Keratinocyte (primary cell): ENCODE data around the gene RALY. TPM values are rescaled to one million over a fixed set of nuclear protein-coding genes. Genes with fewer than 3 reads are reported as not detected.
A peak's percentile ranks its signal among the peaks of the same experiment; 100 is the strongest.

Source experiments
- DNase-seq: peaks from one replicate; pipeline ENCODE4 v3.0.0-alpha.2; 2011; ENCODE audit warnings: low read depth, missing footprints, low spot score
- FAIRE-seq: peaks from 2 replicates; lab custom pipeline; 2011; peaks lifted over from hg19 to GRCh38; lab: Jason Lieb, UNC
- H2AFZ ChIP-seq: 2 replicates; pipeline ENCODE4 v1.6.0; 2012; ENCODE audit warnings: low read length, control low read depth, inconsistent platforms; ENCODE audit not compliant: control insufficient read depth
- H3K27ac ChIP-seq: 2 replicates; pipeline ENCODE4 v1.5.1; 2011; ENCODE audit warnings: low read length; ENCODE audit not compliant: control insufficient read depth, insufficient read depth
- H3K27me3 ChIP-seq: 3 replicates; pipeline ENCODE4 v1.6.0; 2011; ENCODE audit warnings: low read length; ENCODE audit not compliant: control insufficient read depth, insufficient read depth; ENCODE audit errors: extremely low read depth
- H3K36me3 ChIP-seq, 2 experiments: 2 replicates in 1 of 2; 3 replicates in 1 of 2; pipeline ENCODE4 v1.5.1; 2011; ENCODE audit warnings: low read length in 2 of 2, mild to moderate bottlenecking in 1 of 2; ENCODE audit not compliant: control insufficient read depth in 2 of 2, insufficient read depth in 2 of 2; ENCODE audit errors: extremely low read depth in 1 of 2
- H3K4me1 ChIP-seq: 3 replicates; pipeline ENCODE4 v1.5.1; 2011; ENCODE audit warnings: low read length; ENCODE audit not compliant: control insufficient read depth, insufficient read depth; ENCODE audit errors: extremely low read depth
- H3K4me2 ChIP-seq: 3 replicates; pipeline ENCODE4 v1.6.0; 2011; ENCODE audit warnings: low read depth, low read length; ENCODE audit not compliant: control insufficient read depth, insufficient read depth; ENCODE audit errors: extremely low read depth
- H3K4me3 ChIP-seq, 3 experiments: fragments of 200-600 bp in 1 of 3; sonication (generic) in 1 of 3; 2 replicates in 2 of 3; 3 replicates in 1 of 3; pipeline ENCODE4 v1.5.1; 2011 to 2016; ENCODE audit warnings: low read length in 3 of 3, mild to moderate bottlenecking in 3 of 3, control low read depth in 2 of 3, inconsistent platforms in 1 of 3, low read depth in 1 of 3, mixed read lengths in 1 of 3, mixed run types in 1 of 3, moderate library complexity in 1 of 3; ENCODE audit not compliant: control insufficient read depth in 2 of 3, insufficient read depth in 2 of 3; ENCODE audit errors: extremely low read depth in 1 of 3
- H3K79me2 ChIP-seq: 2 replicates; pipeline ENCODE4 v1.6.0; 2012; ENCODE audit warnings: low read length; ENCODE audit not compliant: control insufficient read depth, insufficient read depth
- H3K9ac ChIP-seq: 3 replicates; pipeline ENCODE4 v1.6.0; 2011; ENCODE audit warnings: low read length; ENCODE audit not compliant: control insufficient read depth, insufficient read depth; ENCODE audit errors: extremely low read depth
- H3K9me1 ChIP-seq: 3 replicates; pipeline ENCODE4 v1.6.0; 2011; ENCODE audit warnings: low read length; ENCODE audit not compliant: control insufficient read depth, insufficient read depth; ENCODE audit errors: extremely low read depth
- H3K9me3 ChIP-seq: 2 replicates; pipeline ENCODE4 v1.5.1; 2012; ENCODE audit warnings: low read depth, low read length; ENCODE audit not compliant: control insufficient read depth
- H4K20me1 ChIP-seq: 3 replicates; pipeline ENCODE4 v1.6.0; 2011; ENCODE audit warnings: low read length; ENCODE audit not compliant: control insufficient read depth, insufficient read depth; ENCODE audit errors: extremely low read depth
- EZH2 ChIP-seq: IDR thresholded peaks from one replicate; pipeline ENCODE4 v1.6.1; 2012; ENCODE audit warnings: inconsistent platforms, mild to moderate bottlenecking, low read length, moderate library complexity
- dilution Hi-C: fragments of 300-500 bp; cut with MboI; formaldehyde crosslinking; loops from one replicate; pipeline ENCODE4 v1.7.0; 2020; ENCODE audit warnings: low sequenced_read_pairs; ENCODE audit not compliant: extremely low pct_ligation_motif_present
- polyA plus RNA-seq, 5 experiments: library from polyadenylated mRNA; depleted of rRNA in 3 of 5; stranded (reverse) in 3 of 5; stranded (forward) in 1 of 5; unstranded in 1 of 5; fragments of >200 nt; gene quantifications; 1 replicate in 1 of 5; 2 replicates in 3 of 5; 3 replicates in 1 of 5; pipeline versions ENCODE4 v1.2.1 to v1.2.3, GENCODE V29; 2011 to 2012; ENCODE audit warnings: missing spikeins in 2 of 5, low read depth in 1 of 5, low replicate concordance in 1 of 5
- TF ChIP-seq, protein P1 (sequence below), 3 experiments: IDR thresholded peaks in 1 of 3; conservative IDR thresholded peaks in 1 of 3; optimal IDR thresholded peaks in 1 of 3; 2 replicates in 2 of 3; 3 replicates in 1 of 3; pipeline versions ENCODE3 to v1.5.1; 2011; ENCODE audit warnings: low read length in 3 of 3, mild to moderate bottlenecking in 3 of 3, moderate library complexity in 2 of 3, control low read depth in 1 of 3, inconsistent platforms in 1 of 3; ENCODE audit not compliant: insufficient read depth in 2 of 3; ENCODE audit errors: extremely low read depth in 1 of 3

RALY gene
- polyA plus RNA-seq, 1 donor (not counting 4 experiments of a cell fraction or from before 2014, with no cell fraction given): 118 TPM

DNA sequence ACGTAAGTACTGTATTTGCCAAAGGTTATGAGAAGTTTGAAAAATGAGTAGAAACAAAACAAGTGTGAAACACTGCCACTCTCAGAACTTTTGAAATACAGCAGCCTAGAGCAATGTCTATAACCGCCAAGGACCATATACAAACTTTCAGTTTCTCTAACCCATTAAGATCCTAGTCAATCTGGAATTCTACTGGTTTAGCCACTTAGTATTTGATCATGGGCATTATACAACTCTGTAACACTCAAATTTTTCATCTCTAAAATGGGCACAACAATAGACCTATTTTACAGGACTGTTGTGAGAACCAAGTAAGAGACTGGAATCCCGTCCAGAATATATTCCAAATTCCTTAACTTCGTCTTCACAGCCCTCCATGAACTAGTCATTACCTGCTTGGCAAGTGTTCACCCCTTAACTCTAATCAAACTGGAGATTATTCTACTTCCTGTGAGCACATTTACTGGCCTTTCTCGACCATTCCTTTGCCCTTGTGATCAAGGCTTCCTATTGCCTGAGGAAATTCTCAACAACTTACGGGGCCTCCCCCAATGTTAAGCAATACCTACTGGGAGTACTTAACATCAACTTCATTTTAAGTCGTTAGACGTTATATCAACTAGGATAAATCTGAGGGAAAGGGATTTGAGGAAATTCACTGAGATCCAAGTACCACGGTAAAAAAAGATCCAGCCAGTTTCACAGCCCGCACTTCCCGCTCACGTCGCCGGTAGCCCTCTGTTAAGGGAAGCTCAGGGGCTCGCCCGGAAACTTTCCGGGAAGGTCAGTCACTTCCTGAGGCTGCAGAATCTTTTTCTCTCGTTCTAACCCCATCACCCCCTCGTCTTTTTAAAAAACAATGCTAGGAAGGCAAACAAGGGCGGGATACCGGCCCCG is 117.3 kb downstream of the RALY start:
- DNase-seq (no peak), FAIRE-seq (no peak)
- Histone ChIP-seq H4K20me1 (peaks cover 47% of the 10 kb centered on the region), H3K9me3 (no peaks in the 10 kb centered on the region), H2AFZ (no peak overlapping the region), H3K27me3 (no peaks in the 10 kb centered on the region), H3K36me3 (peaks cover under 1 to 25% of the 10 kb centered on the region in 2 experiments), H3K27ac (peak overlapping the region; percentile 94), H3K9ac (peak overlapping the region; percentile 99), H3K4me1 (peaks cover 26% of the 10 kb centered on the region), H3K79me2 (peaks cover 61% of the 10 kb centered on the region), H3K4me3 (peak overlapping the region; percentile 90 to 99 (median 98)), H3K9me1 (peaks cover 4% of the 10 kb centered on the region), H3K4me2 (peak overlapping the region; percentile 97)
- dilution Hi-C loops: no loop called here
- TF ChIP-seq, protein P1, sequence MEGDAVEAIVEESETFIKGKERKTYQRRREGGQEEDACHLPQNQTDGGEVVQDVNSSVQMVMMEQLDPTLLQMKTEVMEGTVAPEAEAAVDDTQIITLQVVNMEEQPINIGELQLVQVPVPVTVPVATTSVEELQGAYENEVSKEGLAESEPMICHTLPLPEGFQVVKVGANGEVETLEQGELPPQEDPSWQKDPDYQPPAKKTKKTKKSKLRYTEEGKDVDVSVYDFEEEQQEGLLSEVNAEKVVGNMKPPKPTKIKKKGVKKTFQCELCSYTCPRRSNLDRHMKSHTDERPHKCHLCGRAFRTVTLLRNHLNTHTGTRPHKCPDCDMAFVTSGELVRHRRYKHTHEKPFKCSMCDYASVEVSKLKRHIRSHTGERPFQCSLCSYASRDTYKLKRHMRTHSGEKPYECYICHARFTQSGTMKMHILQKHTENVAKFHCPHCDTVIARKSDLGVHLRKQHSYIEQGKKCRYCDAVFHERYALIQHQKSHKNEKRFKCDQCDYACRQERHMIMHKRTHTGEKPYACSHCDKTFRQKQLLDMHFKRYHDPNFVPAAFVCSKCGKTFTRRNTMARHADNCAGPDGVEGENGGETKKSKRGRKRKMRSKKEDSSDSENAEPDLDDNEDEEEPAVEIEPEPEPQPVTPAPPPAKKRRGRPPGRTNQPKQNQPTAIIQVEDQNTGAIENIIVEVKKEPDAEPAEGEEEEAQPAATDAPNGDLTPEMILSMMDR (optimal IDR thresholded peaks at IDR 0.05 in 1 of 3, IDR thresholded peaks at IDR 0.05 in 1 of 3, conservative IDR thresholded peaks at IDR 0.05 in 1 of 3; ENCODE audit: extremely low read depth in 1 of 3, insufficient read depth in 2 of 3, low read length in 3 of 3): no peak
- no peak for TF ChIP-seq EZH2

GRCh38 chr20:34111702-34112599 is 118.2 kb downstream of the RALY start, which contains the start of gene EIF2S2:
TSS of gene EIF2S2 (minus strand) at chr20:34112243. CDS start at chr20:34112110, 133 bp downstream.
- TF ChIP-seq, protein P1 (optimal IDR thresholded peaks at IDR 0.05 in 1 of 3, IDR thresholded peaks at IDR 0.05 in 1 of 3, conservative IDR thresholded peaks at IDR 0.05 in 1 of 3; ENCODE audit: extremely low read depth in 1 of 3, insufficient read depth in 2 of 3, low read length in 3 of 3): no peak
- TF ChIP-seq EZH2: no peak
- H3K9me3 ChIP-seq: no peaks in the 10 kb centered on the region
- peaks cover 51% of the 10 kb centered on the region for H3K79me2 ChIP-seq
- DNase-seq: peak; percentile 97
- peak within 1 kb of the TSS; percentile 99 for H3K9ac ChIP-seq
- peak within 1 kb of the TSS; percentile 94 for H3K27ac ChIP-seq
- peak; percentile 69 for FAIRE-seq
- H3K36me3 ChIP-seq: peaks cover 0 to 25% of the 10 kb centered on the region in 2 experiments
- no peaks in the 10 kb centered on the region for H3K27me3 ChIP-seq
- H3K4me1 ChIP-seq: peaks cover 24% of the 10 kb centered on the region
- H2AFZ ChIP-seq: peak within 1 kb of the TSS; percentile 98
- H3K4me3 ChIP-seq: peak within 1 kb of the TSS; percentile 90 to 99 (median 98)
- H3K9me1 ChIP-seq: peaks cover 4% of the 10 kb centered on the region
- H3K4me2 ChIP-seq: peak within 1 kb of the TSS; percentile 97
- peaks cover 39% of the 10 kb centered on the region for H4K20me1 ChIP-seq
- dilution Hi-C loops: no loop called here
